Measurements from ENCODE around the gene ZNRF3.

Gene ZNRF3

GRCh38 chr22:29078036-29078868, 194.9 kb downstream of the ZNRF3 start:
- no peak overlapping the region for H3K4me3 ChIP-seq (ENCODE audit: low read depth, low read length)
- peaks cover 29% of the 10 kb centered on the region for H3K4me1 ChIP-seq (ENCODE audit: control insufficient read depth, insufficient read depth, low read length)
- CTCF ChIA-PET, result interaction anchor here (0.6 to 2.1 kb wide), 5 partner anchors 25 to 574 kb away, joined by 3 to 8 read pairs (median 4); no protein-coding TSS in a partner anchor
- no peak for TF ChIP-seq ZNF274 (IDR thresholded peaks at IDR 0.05; ENCODE audit: low read length)
- TF ChIP-seq ZNF274 (tag by site-specific recombination; IDR thresholded peaks at IDR 0.05; ENCODE audit: borderline replicate concordance), result no peak
- peak; percentile 96 for TF ChIP-seq ZNF121 (tag by site-specific recombination; IDR thresholded peaks at IDR 0.05)
- no peaks in the 10 kb centered on the region for H3K9me3 ChIP-seq (ENCODE audit: control insufficient read depth, insufficient read depth, low read depth, low read length)
- POLR2A ChIA-PET, result no interaction called here
- H3K36me3 ChIP-seq (ENCODE audit: control insufficient read depth in 2 of 2, insufficient read depth in 1 of 2, low read length in 2 of 2), result no peaks in the 10 kb centered on the region; a peak in 1 of 3 replicates
- H3K27ac ChIP-seq (ENCODE audit: extremely low read depth, low read depth, low read length), result peak overlapping the region; percentile 74

DNA sequence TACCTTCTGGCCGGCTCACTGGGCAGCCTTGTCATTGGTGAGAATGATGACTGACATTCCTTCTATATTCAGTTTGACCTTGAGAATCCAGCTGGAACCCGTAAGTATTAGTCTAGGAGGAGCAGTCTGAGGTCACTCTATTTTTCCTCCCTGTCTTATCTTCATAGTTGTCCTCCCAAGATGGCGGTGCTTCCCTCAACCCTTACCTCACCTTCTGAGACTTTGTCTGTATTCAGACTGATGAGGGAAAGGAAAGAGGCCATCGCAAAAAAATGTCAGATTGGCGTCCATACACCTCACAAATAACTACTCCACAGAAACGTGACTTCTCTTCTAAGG, 195.5 kb downstream of the ZNRF3 start:
- ChIA-PET POLR2A (no interaction called here), CTCF (interaction anchor here (0.6 to 2.1 kb wide), 5 partner anchors 24 to 575 kb away, joined by 4 to 8 read pairs (median 6); no protein-coding TSS in a partner anchor)
- TF ChIP-seq WT1 (tag by site-specific recombination; IDR thresholded peaks at IDR 0.05) (0 out of 2 replicates have a peak, but pooled peaks have one; percentile 8), ZNF157 (tag by site-specific recombination; IDR thresholded peaks at IDR 0.05) (no peak), YY2 (tag by site-specific recombination; IDR thresholded peaks at IDR 0.05) (peak; percentile 64)
- Histone ChIP-seq H3K4me3 (ENCODE audit: low read depth, low read length) (no peak overlapping the region), H3K27ac (ENCODE audit: extremely low read depth, low read depth, low read length) (peak overlapping the region; percentile 74), H3K9me3 (ENCODE audit: control insufficient read depth, insufficient read depth, low read depth, low read length) (no peaks in the 10 kb centered on the region), H3K36me3 (ENCODE audit: control insufficient read depth in 2 of 2, insufficient read depth in 1 of 2, low read length in 2 of 2) (no peaks in the 10 kb centered on the region; a peak in 1 of 3 replicates), H3K4me1 (ENCODE audit: control insufficient read depth, insufficient read depth, low read length) (peaks cover 29% of the 10 kb centered on the region)

GRCh38 chr22:29079218-29079901, 196.0 kb downstream of the ZNRF3 start:
- no peaks in the 10 kb centered on the region; a peak in 1 of 3 replicates for H3K36me3 ChIP-seq (ENCODE audit: control insufficient read depth in 2 of 2, insufficient read depth in 1 of 2, low read length in 2 of 2)
- H3K4me1 ChIP-seq (ENCODE audit: control insufficient read depth, insufficient read depth, low read length), result peaks cover 29% of the 10 kb centered on the region
- H3K4me3 ChIP-seq (ENCODE audit: low read depth, low read length), result no peak overlapping the region
- peak overlapping the region; percentile 74 for H3K27ac ChIP-seq (ENCODE audit: extremely low read depth, low read depth, low read length)
- ChIA-PET CTCF (interaction anchor here (0.8 to 2.8 kb wide), 6 partner anchors 10 to 166 kb away, joined by 3 to 9 read pairs (median 6); no protein-coding TSS in a partner anchor), POLR2A (interaction anchor here (0.6 kb wide), 1 partner anchor 153 kb away, joined by 4 read pairs; no protein-coding TSS in a partner anchor)
- H3K9me3 ChIP-seq (ENCODE audit: control insufficient read depth, insufficient read depth, low read depth, low read length), result no peaks in the 10 kb centered on the region
- TF ChIP-seq ZNF621 (tag by site-specific recombination; IDR thresholded peaks at IDR 0.05) (no peak), ZNF211 (tag by site-specific recombination; IDR thresholded peaks at IDR 0.05; ENCODE audit: low read depth) (no peak), ZNF529 (tag by site-specific recombination; IDR thresholded peaks at IDR 0.05; ENCODE audit: insufficient replicate concordance) (no peak), BCL11B (tag by site-specific recombination; IDR thresholded peaks at IDR 0.05; ENCODE audit: low read depth) (0 out of 2 replicates have a peak, but pooled peaks have one; percentile 45), HOXA7 (CRISPR knock-in tag; IDR thresholded peaks at IDR 0.05; ENCODE audit: borderline replicate concordance) (no peak), SP7 (tag by site-specific recombination; IDR thresholded peaks at IDR 0.05) (no peak), ZNF132 (tag by site-specific recombination; IDR thresholded peaks at IDR 0.05; ENCODE audit: borderline replicate concordance) (no peak), ZNF843 (tag by site-specific recombination; IDR thresholded peaks at IDR 0.05) (no peak), ZNF2 (tag by site-specific recombination; IDR thresholded peaks at IDR 0.05) (no peak), KLF8 (tag by site-specific recombination; IDR thresholded peaks at IDR 0.05) (0 out of 2 replicates have a peak, but pooled peaks have one; percentile 34), BCL6B (tag by site-specific recombination; IDR thresholded peaks at IDR 0.05) (peak; percentile 34; the same call in 1 of the 2 replicates), ZXDB (tag by site-specific recombination; IDR thresholded peaks at IDR 0.05) (0 out of 2 replicates have a peak, but pooled peaks have one; percentile 21), ZNF560 (tag by site-specific recombination; IDR thresholded peaks at IDR 0.05; ENCODE audit: borderline replicate concordance) (no peak), ZNF670 (tag by site-specific recombination; IDR thresholded peaks at IDR 0.05; ENCODE audit: low read depth) (no peak), ZNF48 (tag by site-specific recombination; IDR thresholded peaks at IDR 0.05) (no peak), ZSCAN23 (tag by site-specific recombination; IDR thresholded peaks at IDR 0.05) (no peak), ZNF530 (tag by site-specific recombination; IDR thresholded peaks at IDR 0.05; ENCODE audit: low read depth) (no peak)
- TF ChIP-seq, protein P1, sequence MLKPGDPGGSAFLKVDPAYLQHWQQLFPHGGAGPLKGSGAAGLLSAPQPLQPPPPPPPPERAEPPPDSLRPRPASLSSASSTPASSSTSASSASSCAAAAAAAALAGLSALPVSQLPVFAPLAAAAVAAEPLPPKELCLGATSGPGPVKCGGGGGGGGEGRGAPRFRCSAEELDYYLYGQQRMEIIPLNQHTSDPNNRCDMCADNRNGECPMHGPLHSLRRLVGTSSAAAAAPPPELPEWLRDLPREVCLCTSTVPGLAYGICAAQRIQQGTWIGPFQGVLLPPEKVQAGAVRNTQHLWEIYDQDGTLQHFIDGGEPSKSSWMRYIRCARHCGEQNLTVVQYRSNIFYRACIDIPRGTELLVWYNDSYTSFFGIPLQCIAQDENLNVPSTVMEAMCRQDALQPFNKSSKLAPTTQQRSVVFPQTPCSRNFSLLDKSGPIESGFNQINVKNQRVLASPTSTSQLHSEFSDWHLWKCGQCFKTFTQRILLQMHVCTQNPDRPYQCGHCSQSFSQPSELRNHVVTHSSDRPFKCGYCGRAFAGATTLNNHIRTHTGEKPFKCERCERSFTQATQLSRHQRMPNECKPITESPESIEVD (tag by site-specific recombination; IDR thresholded peaks at IDR 0.05), result peak; percentile 44
- TF ChIP-seq, protein P2, sequence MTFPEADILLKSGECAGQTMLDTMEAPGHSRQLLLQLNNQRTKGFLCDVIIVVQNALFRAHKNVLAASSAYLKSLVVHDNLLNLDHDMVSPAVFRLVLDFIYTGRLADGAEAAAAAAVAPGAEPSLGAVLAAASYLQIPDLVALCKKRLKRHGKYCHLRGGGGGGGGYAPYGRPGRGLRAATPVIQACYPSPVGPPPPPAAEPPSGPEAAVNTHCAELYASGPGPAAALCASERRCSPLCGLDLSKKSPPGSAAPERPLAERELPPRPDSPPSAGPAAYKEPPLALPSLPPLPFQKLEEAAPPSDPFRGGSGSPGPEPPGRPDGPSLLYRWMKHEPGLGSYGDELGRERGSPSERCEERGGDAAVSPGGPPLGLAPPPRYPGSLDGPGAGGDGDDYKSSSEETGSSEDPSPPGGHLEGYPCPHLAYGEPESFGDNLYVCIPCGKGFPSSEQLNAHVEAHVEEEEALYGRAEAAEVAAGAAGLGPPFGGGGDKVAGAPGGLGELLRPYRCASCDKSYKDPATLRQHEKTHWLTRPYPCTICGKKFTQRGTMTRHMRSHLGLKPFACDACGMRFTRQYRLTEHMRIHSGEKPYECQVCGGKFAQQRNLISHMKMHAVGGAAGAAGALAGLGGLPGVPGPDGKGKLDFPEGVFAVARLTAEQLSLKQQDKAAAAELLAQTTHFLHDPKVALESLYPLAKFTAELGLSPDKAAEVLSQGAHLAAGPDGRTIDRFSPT (tag by site-specific recombination; IDR thresholded peaks at IDR 0.05), result no peak
